ENCODE data around the gene EPS8L2.

DNA sequence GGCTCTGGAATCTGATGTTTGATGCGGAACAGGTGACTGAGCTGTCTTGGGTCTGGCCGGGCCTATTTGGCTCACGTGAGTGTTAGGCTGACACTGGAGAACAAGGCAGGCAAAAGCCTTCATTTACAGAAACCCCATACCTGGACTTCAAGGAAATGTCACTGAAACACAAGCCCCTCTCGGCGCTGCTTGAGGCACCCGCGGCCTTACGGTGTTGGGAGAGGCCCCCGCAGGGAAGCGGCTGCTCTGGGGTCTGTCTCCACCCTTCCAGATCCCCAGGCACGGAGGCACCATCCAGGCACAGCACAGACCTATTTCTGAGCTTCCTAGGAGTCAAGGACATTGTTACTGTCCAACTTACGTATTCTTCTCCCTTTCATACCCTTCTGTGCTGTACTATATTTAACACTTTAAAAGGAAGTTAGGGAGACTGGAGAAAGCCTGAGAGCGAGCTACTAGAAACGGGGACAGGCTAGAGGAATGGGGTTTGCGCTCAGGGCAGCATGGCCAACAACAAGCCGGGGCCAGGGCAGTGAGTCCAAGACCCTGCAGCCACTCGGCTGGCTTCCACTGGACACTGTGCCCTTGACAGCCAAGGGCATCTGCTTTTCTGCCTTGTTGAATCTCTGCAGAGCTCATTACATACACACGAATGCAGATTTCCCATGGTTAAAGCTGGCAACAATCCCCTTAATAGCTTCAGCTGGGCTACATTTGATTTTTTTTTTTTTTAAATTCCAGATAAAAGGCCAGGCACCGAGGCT is 45.2 kb upstream of the EPS8L2 start:
- TF ChIP-seq, protein P1, sequence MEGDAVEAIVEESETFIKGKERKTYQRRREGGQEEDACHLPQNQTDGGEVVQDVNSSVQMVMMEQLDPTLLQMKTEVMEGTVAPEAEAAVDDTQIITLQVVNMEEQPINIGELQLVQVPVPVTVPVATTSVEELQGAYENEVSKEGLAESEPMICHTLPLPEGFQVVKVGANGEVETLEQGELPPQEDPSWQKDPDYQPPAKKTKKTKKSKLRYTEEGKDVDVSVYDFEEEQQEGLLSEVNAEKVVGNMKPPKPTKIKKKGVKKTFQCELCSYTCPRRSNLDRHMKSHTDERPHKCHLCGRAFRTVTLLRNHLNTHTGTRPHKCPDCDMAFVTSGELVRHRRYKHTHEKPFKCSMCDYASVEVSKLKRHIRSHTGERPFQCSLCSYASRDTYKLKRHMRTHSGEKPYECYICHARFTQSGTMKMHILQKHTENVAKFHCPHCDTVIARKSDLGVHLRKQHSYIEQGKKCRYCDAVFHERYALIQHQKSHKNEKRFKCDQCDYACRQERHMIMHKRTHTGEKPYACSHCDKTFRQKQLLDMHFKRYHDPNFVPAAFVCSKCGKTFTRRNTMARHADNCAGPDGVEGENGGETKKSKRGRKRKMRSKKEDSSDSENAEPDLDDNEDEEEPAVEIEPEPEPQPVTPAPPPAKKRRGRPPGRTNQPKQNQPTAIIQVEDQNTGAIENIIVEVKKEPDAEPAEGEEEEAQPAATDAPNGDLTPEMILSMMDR (conservative IDR thresholded peaks at IDR 0.05): no peak
- TF ChIP-seq ZFX (IDR thresholded peaks at IDR 0.05): no peak
